ENCODE measurements around the gene SIRT3. TPM values are rescaled to one million over a fixed set of nuclear protein-coding genes. Genes with fewer than 3 reads are reported as not detected.
"Not testable (repeated sequence)": the region's sequence is repeated elsewhere in the genome, so short reads cannot be mapped to it uniquely, and the experiment has no call there.

Gene SIRT3
- polyA plus RNA-seq, 4 donors = 26.4 to 42.9 (median 32.8) TPM

GRCh38 chr11:244376-244775, 8.2 kb upstream of the SIRT3 start:
- no peak for DNase-seq (ENCODE audit: low read depth in 4 of 4, low spot score in 2 of 4)

DNA sequence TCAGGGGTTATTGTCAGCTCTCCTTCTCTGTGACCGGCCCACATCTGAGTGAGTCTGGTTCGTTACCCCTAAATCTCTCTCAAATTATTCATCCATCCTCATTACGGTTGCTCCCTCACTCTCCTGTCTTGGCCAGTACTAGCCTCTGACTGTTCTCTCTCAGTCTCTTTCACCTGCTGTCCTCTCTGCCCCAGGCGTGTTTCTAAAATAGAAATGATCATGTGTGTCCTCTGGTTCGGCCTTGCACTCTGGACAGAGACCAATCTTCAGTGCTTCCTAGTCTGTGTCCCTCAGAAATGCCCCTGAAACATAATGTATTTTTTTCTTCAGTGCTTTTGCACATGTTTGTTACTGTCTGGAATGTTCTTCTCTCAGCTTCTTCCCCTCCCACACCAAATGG, 5.5 kb upstream of the SIRT3 start:
- no peak for DNase-seq (ENCODE audit: low read depth in 4 of 4, low spot score in 2 of 4)

GRCh38 chr11:240315-240714, 4.2 kb upstream of the SIRT3 start:
- no peak for DNase-seq (ENCODE audit: low read depth in 4 of 4, low spot score in 2 of 4)

- not testable (repeated sequence) for DNase-seq (ENCODE audit: low read depth in 4 of 4, low spot score in 2 of 4)
Observed at GRCh38 chr11:238346-238745, 2.2 kb upstream of the SIRT3 start.

GRCh38 chr11:236774-237767, 929 bp upstream of the SIRT3 start, which contains the start of gene PSMD13:
TSS of gene PSMD13 (plus strand) at chr11:236976. CDS start at chr11:237050, 74 bp downstream.
- peak in 3 of 4 donors; percentile 67 to 79 (median 68) for DNase-seq (ENCODE audit: low read depth in 4 of 4, low spot score in 2 of 4)

DNA sequence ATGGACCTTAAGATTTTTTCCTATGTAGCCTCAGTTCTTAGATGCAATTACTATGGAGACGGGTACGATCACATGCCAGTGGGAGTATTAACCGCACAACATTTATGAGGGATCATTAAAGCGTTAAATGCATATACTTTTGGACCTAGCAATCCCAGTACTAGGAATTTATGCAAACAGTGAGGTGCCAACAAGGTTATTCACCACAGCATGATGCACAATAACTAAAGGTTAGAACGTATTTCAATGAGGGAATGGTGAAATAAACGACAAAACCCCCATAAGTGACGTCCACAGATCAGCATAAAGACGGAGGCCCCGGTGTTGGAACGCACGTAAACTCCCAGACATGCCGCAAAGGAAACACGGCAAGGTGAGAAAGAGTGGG, 539 bp downstream of the SIRT3 start:
- peak in 3 of 4 donors; percentile 5 to 39 (median 26) for DNase-seq (ENCODE audit: low read depth in 4 of 4, low spot score in 2 of 4)

- DNase-seq (ENCODE audit: low read depth in 4 of 4, low spot score in 2 of 4) = no peak
Observed at GRCh38 chr11:235180-235579, 962 bp downstream of the SIRT3 start.

GRCh38 chr11:232783-233565, 3.2 kb downstream of the SIRT3 start:
- no peak for DNase-seq (ENCODE audit: low read depth in 4 of 4, low spot score in 2 of 4)

DNA sequence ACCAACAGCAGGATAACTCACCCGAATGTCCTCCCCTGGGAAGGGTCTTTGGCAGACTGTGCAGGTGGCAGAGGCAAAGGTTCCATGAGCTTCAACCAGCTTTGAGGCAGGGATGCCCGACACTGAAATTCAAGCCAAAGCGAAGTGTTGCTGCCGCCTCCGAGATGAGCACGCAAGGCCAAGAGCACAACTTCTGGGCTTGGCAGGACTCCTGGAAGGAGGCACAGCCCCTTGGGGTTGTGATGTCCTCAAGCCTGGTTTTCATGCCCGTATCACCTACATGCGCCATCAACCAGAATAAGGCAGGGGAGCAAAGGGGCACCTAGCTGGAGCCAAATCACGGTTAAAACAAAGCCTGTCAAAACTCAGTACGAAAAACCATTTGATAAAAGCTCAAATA, 5.7 kb downstream of the SIRT3 start:
- DNase-seq (ENCODE audit: low read depth in 4 of 4, low spot score in 2 of 4) = no peak

DNA sequence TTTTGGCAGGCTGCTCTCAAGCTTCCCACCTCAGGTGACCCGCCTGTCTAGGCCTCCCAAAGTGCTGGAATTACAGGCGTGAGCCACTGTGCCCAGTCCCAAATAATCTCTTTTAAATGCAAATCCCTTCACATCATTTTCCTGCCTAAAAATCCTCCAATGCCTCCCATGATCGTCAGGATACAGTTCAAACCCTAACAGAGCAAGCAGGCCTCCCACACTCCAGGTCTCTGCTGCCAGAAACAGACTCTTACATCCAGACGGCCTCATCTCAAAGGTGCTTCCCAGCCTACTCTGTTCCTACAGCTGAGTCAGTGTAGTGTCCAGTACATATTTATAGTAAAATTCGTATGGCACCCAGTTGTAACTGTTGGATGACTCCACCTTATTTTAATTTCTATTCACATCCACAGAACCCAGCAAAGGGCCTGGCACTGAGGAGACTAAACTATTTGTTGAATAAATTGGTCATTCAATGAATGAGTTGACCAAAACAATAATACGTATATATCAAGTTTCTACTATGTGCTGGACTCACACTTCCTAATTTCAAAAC, 8.2 kb downstream of the SIRT3 start:
- no peak for DNase-seq (ENCODE audit: low read depth in 4 of 4, low spot score in 2 of 4)

DNA sequence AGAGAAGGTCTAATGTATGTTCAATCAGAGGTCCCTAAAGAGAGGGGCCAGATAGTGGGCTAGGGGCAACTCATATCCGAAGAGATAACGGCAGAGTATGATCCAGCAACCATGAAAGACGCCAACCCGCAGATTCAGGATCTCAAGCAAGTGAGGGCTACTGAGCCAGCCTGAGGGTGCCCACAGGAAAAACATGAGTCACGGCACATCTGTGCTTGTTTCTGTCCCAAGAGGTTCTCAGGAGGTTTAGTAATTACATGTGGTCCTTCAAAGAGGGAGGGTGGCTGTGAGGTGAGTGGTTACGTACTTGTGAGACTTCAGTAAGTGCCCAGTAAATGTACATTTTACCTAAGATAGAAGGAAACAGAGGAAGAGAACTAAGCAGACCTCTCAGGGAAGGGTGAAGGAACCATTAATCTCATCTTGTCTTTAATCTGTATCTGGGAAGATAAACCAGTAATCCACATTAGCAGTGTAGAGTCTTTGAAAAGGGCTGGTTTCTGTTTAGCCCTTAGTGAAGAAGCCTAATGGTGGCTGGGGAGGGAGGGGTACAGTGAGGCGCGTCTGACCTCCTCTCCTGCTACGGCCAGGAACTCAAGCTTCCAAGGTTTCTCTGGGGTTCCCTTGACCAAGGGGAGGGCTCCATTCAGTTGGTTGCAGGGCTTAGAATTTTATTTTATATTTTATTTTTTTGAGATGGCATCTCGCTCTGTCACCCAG, 10.2 kb downstream of the SIRT3 start:
- DNase-seq (ENCODE audit: low read depth in 4 of 4, low spot score in 2 of 4) = no peak

- DNase-seq (ENCODE audit: low read depth in 4 of 4, low spot score in 2 of 4) = no peak
Observed at GRCh38 chr11:224424-224823, 11.7 kb downstream of the SIRT3 start.

DNA sequence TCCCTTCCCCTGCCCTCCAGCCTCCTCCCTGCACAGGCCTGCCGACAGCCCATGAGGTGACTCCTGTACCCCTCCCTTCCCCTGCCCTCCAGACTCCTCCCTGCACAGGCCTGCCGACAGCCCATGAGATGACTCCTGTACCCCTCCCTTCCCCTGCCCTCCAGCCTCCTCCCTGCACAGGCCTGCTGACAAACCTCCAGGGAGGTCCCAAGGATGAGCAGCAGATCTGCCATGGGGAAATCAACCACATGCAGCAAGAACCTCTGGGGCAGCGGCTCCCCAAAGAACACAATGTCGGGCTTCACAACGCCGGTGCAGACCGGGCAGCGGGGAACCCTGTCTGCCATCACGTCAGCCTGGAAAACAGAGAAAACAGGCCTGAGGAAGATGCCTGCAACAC, 12.3 kb downstream of the SIRT3 start:
- no peak for DNase-seq (ENCODE audit: low read depth in 4 of 4, low spot score in 2 of 4)

- no peak for DNase-seq (ENCODE audit: low read depth in 4 of 4, low spot score in 2 of 4)
Observed at GRCh38 chr11:223026-223789, 12.9 kb downstream of the SIRT3 start.

GRCh38 chr11:221998-222789, 13.9 kb downstream of the SIRT3 start:
- no peak for DNase-seq (ENCODE audit: low read depth in 4 of 4, low spot score in 2 of 4)

- no peak for DNase-seq (ENCODE audit: low read depth in 4 of 4, low spot score in 2 of 4)
Observed at GRCh38 chr11:221539-221938, 14.6 kb downstream of the SIRT3 start.

GRCh38 chr11:220641-221215, 15.4 kb downstream of the SIRT3 start:
- DNase-seq (ENCODE audit: low read depth in 4 of 4, low spot score in 2 of 4) = not testable (repeated sequence)

DNA sequence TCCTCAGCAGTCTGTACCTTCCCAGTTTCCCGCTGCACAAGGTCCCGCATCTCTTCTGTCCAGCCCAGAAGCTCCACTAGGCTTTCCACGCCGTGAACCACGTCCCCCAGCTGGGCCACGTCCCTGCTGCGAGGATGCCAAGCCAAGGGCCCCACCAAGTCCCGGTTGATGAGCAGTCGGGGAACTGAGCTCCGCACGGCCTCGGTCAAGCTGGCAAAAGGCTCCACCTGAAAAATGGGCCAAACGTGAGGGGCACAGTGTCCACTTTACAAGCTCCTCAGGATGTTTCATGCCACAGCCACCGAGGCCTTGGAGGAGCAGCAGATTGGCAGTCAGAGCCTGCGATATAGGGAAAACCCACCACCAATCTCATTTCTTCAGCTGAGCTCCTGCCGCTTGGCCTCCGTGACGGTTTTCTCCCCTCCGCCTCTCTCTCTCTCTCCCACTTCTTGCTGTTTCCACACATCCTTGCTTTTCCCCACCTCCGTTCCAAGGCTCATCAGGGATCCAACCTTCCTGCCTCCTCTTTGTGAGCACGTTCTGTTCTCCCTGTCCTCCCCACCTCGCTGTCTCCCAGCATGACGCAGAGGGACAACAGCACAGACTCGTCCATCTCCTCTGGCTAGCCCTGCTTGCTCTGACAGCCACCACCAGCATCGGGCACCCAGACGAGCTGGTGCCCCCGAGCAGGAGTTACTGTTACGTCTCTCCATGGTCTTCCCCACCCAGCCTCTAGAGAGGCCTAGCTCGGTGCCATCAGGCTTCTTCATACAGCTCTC, 17.1 kb downstream of the SIRT3 start:
- no peak for DNase-seq (ENCODE audit: low read depth in 4 of 4, low spot score in 2 of 4)

All from left renal cortex interstitium (tissue), 4 donors.